Lower leg skin (tissue), 3 donors: ENCODE measurements around the gene DYRK3.

Experiments used
- CTCF ChIP-seq, 3 donors: fragments of 450-650 bp; IDR thresholded peaks; one replicate each; pipeline ENCODE4 v1.5.1; 2016; ENCODE audit warnings: antibody characterized with exemption in 3 of 3, mild to moderate bottlenecking in 3 of 3, moderate library complexity in 2 of 3
- POLR2A ChIP-seq, 2 donors: fragments of 450-650 bp; IDR thresholded peaks; one replicate each; pipeline ENCODE4 v1.6.1; 2016 to 2017; ENCODE audit warnings: antibody characterized with exemption in 2 of 2, mild to moderate bottlenecking in 1 of 2, moderate library complexity in 1 of 2

- TF ChIP-seq CTCF (IDR thresholded peaks at IDR 0.05): no peak
- no peak for TF ChIP-seq POLR2A (IDR thresholded peaks at IDR 0.05)
These were observed 41.2 kb downstream of the DYRK3 start for GRCh38 chr1:206676499-206676898.
